PC-9 (cell line): Measurements from ENCODE around the gene MCU. TPM values are rescaled to one million over a fixed set of nuclear protein-coding genes. Genes with fewer than 3 reads are reported as not detected.

Source experiments
- BruUV-seq: library from RNA; stranded (reverse); fragments of 400-500 nt; replicated peaks from 2 replicates; lab custom pipeline; 2021; lab: Mats Ljungman, UMichigan
- CTCF ChIA-PET: fragments of 300-600 bp; sonication (Branson Sonifier 250); formaldehyde crosslinking; loops from one replicate; lab custom pipeline; 2022; ENCODE audit warnings: antibody characterized with exemption; lab: Charles Lee
- POLR2A ChIA-PET: fragments of 300-600 bp; sonication (Branson Sonifier 250); formaldehyde crosslinking; loops from one replicate; lab custom pipeline; 2022; ENCODE audit warnings: antibody characterized with exemption; ENCODE audit not compliant: unreplicated experiment; lab: Charles Lee
- DNase-seq, 2 experiments: peaks; one replicate each; pipeline versions ENCODE4 v3.0.0 to v3.0.0-alpha.2; 2015 to 2022; ENCODE audit warnings: mixed read lengths in 1 of 2
- H2AFZ ChIP-seq: fragments of 200-600 bp; sonication (generic); 2 replicates; pipeline ENCODE4 v1.8.1; 2017; ENCODE audit warnings: antibody characterized with exemption
- H3F3A ChIP-seq: fragments of 200-600 bp; sonication (generic); 2 replicates; pipeline ENCODE4 v1.8.1; 2017; ENCODE audit warnings: antibody characterized with exemption, mild to moderate bottlenecking, low read depth; ENCODE audit not compliant: insufficient read depth
- H3K27ac ChIP-seq: fragments of 200-600 bp; sonication (generic); 2 replicates; pipeline ENCODE4 v1.6.1; 2016; ENCODE audit warnings: mixed run types
- H3K27me3 ChIP-seq: fragments of 200-600 bp; sonication (generic); 2 replicates; pipeline ENCODE4 v1.6.1; 2016; ENCODE audit warnings: low read depth, mixed run types; ENCODE audit not compliant: insufficient read depth
- H3K36me3 ChIP-seq: fragments of 200-600 bp; sonication (generic); 2 replicates; pipeline ENCODE4 v1.6.1; 2016; ENCODE audit warnings: low read depth, mixed run types
- H3K4me1 ChIP-seq: fragments of 200-600 bp; sonication (generic); replicated peaks from 2 replicates; pipeline ENCODE4 v1.6.1; 2016; ENCODE audit warnings: mixed run types; ENCODE audit not compliant: insufficient read depth
- H3K4me2 ChIP-seq: fragments of 200-600 bp; sonication (generic); 2 replicates; pipeline ENCODE4 v1.6.1; 2017; ENCODE audit warnings: mixed run types
- H3K4me3 ChIP-seq: fragments of 200-600 bp; sonication (generic); 2 replicates; pipeline ENCODE4 v1.6.1; 2016; ENCODE audit warnings: mixed run types
- H3K79me2 ChIP-seq: fragments of 200-600 bp; sonication (generic); 2 replicates; pipeline ENCODE4 v1.6.1; 2017; ENCODE audit warnings: low read depth, mixed run types
- H3K9me2 ChIP-seq: fragments of 200-600 bp; sonication (generic); 2 replicates; pipeline ENCODE4 v1.8.1; 2017; ENCODE audit warnings: mild to moderate bottlenecking; ENCODE audit not compliant: insufficient read depth
- H3K9me3 ChIP-seq: fragments of 200-600 bp; sonication (generic); 2 replicates; pipeline ENCODE4 v1.8.1; 2016; ENCODE audit warnings: low read depth; ENCODE audit not compliant: insufficient read depth
- H4K20me1 ChIP-seq: fragments of 200-600 bp; sonication (generic); 2 replicates; pipeline ENCODE4 v1.8.1; 2017; ENCODE audit not compliant: insufficient read depth
- EZH2 ChIP-seq: fragments of 200-600 bp; sonication (generic); IDR thresholded peaks from 2 replicates; pipeline ENCODE4 v1.8.0; 2017; ENCODE audit warnings: antibody characterized with exemption, low read depth
- intact Hi-C: fragments of 100-400 bp; cut with micrococcal nuclease; formaldehyde crosslinking; loops from one replicate; pipeline ENCODE4 v1.10.0; 2022; ENCODE audit not compliant: unreplicated experiment
- total RNA-seq: library from RNA; stranded (reverse); gene quantifications from 2 replicates; pipeline ENCODE4 v1.2.3, GENCODE V29; 2021
- TF ChIP-seq, protein P1 (sequence below): fragments of 200-600 bp; sonication (generic); conservative IDR thresholded peaks from 2 replicates; pipeline ENCODE4 v1.6.1; 2017; ENCODE audit warnings: mixed run types, antibody characterized with exemption, mild to moderate bottlenecking, moderate library complexity

Gene MCU
- total RNA-seq, 1 experiment from 2014 or later: 59.5 TPM

DNA sequence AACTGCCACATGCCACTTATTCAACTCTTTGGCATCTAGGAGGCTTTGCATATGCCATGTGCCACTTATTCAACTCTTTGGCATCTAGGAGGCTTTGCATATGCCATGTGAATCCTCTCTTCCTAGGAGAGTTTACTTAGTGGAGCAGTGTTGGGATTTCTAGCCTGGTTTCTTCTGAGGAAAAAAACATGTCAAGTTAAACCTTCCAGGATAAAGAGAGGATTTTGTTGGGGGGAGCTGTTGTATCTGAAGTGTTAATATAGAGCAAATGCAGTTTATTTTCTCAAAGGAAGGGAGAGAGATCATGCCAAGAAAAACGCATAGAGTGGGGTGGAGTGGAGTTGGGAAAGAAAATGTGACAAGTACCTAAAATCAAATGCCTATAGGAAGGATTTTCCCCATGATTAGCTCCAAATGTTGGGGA, 91.5 kb downstream of the MCU start:
- Histone ChIP-seq H3K36me3 (0 out of 2 replicates have a peak, but pooled peaks cover 5% of the 10 kb centered on the region), H3F3A (peaks cover 38% of the 10 kb centered on the region; the same call in 1 of the 2 replicates), H2AFZ (no peak overlapping the region), H4K20me1 (no peaks in the 10 kb centered on the region; the same call in 1 of the 2 replicates), H3K27me3 (no peaks in the 10 kb centered on the region), H3K27ac (no peak overlapping the region), H3K9me3 (0 out of 2 replicates have a peak, but pooled peaks cover 4% of the 10 kb centered on the region), H3K4me3 (no peak overlapping the region), H3K4me1 (peaks cover 28% of the 10 kb centered on the region), H3K4me2 (no peak overlapping the region), H3K9me2 (no peaks in the 10 kb centered on the region), H3K79me2 (peaks cover 44% of the 10 kb centered on the region)
- TF ChIP-seq EZH2: no peak
- TF ChIP-seq, protein P1, sequence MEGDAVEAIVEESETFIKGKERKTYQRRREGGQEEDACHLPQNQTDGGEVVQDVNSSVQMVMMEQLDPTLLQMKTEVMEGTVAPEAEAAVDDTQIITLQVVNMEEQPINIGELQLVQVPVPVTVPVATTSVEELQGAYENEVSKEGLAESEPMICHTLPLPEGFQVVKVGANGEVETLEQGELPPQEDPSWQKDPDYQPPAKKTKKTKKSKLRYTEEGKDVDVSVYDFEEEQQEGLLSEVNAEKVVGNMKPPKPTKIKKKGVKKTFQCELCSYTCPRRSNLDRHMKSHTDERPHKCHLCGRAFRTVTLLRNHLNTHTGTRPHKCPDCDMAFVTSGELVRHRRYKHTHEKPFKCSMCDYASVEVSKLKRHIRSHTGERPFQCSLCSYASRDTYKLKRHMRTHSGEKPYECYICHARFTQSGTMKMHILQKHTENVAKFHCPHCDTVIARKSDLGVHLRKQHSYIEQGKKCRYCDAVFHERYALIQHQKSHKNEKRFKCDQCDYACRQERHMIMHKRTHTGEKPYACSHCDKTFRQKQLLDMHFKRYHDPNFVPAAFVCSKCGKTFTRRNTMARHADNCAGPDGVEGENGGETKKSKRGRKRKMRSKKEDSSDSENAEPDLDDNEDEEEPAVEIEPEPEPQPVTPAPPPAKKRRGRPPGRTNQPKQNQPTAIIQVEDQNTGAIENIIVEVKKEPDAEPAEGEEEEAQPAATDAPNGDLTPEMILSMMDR: no peak
- DNase-seq: peak in 1 of 2 experiments; percentile 60
- POLR2A ChIA-PET: interaction anchor here (0.5 kb wide), 1 partner anchor 43 kb away, joined by 4 read pairs; no protein-coding TSS in a partner anchor
- intact Hi-C loops: loop anchor here (5.0 to 10.0 kb wide), 2 partner anchors 49 to 89 kb away; partner anchors contain the start of gene MCU
- CTCF ChIA-PET: no interaction called here
- no TSS peak for BruUV-seq

DNA sequence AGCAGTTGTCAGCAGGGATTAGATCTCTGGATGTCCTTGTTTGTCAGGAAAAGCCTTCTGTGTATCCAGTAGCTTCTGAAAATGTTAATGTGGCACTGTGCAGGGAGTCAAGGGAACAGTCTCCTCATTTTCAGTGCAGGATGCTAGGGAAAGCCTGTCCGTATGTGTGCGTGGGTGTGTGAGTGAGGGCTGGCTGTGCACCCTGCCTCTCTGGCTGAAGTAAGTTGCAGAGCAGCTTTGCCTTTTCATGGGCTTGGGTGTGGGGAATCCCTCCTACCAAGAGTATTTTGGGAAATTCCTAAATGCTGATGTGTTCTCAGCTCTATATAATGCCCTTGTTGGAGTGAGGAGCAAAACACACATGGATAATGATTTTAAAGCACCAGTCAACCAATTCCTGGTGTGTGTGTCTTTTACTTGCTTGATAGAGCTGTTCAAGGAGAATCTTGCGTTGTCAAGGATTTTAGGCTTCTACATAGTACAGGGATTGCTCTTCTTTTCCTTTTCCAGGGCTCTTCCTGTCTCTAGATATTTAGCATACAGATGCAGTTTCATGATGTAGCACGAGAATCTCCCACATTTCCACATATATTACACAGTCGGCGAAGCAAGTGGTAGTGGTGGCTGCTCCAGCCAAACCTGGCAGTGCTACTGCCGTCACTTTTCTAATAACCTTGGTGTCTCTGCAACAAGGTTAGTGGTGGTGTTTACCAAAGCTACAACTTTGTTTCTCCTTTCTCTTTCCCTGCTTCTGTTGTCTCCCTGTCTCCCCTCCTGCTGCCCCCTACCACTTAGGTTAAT, 92.8 kb downstream of the MCU start:
- H3K9me2 ChIP-seq: no peaks in the 10 kb centered on the region
- H4K20me1 ChIP-seq: no peaks in the 10 kb centered on the region; the same call in 1 of the 2 replicates
- H3K4me2 ChIP-seq: peak overlapping the region; percentile 37
- BruUV-seq: TSS peak; percentile 69
- H3K79me2 ChIP-seq: peaks cover 44% of the 10 kb centered on the region
- POLR2A ChIA-PET: interaction anchor here (0.5 to 0.7 kb wide), 6 partner anchors 22 to 921 kb away, joined by 3 to 5 read pairs (median 3); no protein-coding TSS in a partner anchor
- H3K9me3 ChIP-seq: 0 out of 2 replicates have a peak, but pooled peaks cover 1% of the 10 kb centered on the region
- intact Hi-C loops: loop anchor here (1.0 to 10.0 kb wide), 3 partner anchors 20 to 90 kb away; partner anchors contain the start of gene MCU
- CTCF ChIA-PET: interaction anchor here (0.6 kb wide), 2 partner anchors 90 to 97 kb away, joined by 3 to 5 read pairs; no protein-coding TSS in a partner anchor
- H3K4me1 ChIP-seq: peaks cover 28% of the 10 kb centered on the region
- DNase-seq: peak; percentile 77 to 88
- H3F3A ChIP-seq: peaks cover 34% of the 10 kb centered on the region; the same call in 1 of the 2 replicates
- no peaks in the 10 kb centered on the region for H3K27me3 ChIP-seq
- no peak overlapping the region for H3K4me3 ChIP-seq
- H2AFZ ChIP-seq: no peak overlapping the region
- TF ChIP-seq EZH2: no peak
- TF ChIP-seq, protein P1: no peak
- peak overlapping the region; percentile 11; the same call in 1 of the 2 replicates for H3K27ac ChIP-seq
- 0 out of 2 replicates have a peak, but pooled peaks cover 5% of the 10 kb centered on the region for H3K36me3 ChIP-seq

DNA sequence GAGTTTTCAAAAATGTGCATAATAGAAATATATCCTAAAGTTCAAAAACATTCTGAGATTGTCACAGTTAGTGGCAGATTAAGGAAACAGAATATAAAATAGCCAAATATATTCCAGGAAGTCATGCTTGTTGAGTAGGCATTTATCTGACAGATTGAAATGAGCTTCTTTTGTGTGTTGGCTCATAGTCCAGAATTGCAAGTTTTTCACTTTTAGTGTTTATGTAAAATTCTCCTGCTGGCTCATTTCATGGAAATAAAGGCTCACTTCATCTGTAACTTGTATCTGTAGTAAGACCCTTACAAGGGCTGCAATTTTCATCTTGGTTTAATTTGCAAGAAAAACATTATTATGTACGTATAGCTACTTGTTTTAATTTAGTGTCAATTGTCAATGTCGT, 93.5 kb downstream of the MCU start:
- Histone ChIP-seq H3K27me3 (no peaks in the 10 kb centered on the region), H3K4me1 (peaks cover 28% of the 10 kb centered on the region), H3K4me3 (no peak overlapping the region), H3K4me2 (peak overlapping the region; percentile 37; the same call in 1 of the 2 replicates), H3K9me3 (no peaks in the 10 kb centered on the region), H3K9me2 (no peaks in the 10 kb centered on the region), H4K20me1 (no peaks in the 10 kb centered on the region; the same call in 1 of the 2 replicates), H3K79me2 (peaks cover 44% of the 10 kb centered on the region), H3K36me3 (0 out of 2 replicates have a peak, but pooled peaks cover 5% of the 10 kb centered on the region), H3F3A (peaks cover 33% of the 10 kb centered on the region; the same call in 1 of the 2 replicates), H3K27ac (0 out of 2 replicates have a peak overlapping the region, but pooled peaks have one; percentile 11), H2AFZ (no peak overlapping the region)
- TF ChIP-seq EZH2: no peak
- TF ChIP-seq, protein P1: no peak
- CTCF ChIA-PET: interaction anchor here (0.6 kb wide), 1 partner anchor 90 kb away, joined by 3 read pairs; no protein-coding TSS in a partner anchor
- no TSS peak for BruUV-seq
- POLR2A ChIA-PET: interaction anchor here (0.5 to 0.6 kb wide), 4 partner anchors 21 to 219 kb away, joined by 3 to 6 read pairs (median 4); no protein-coding TSS in a partner anchor
- intact Hi-C loops: loop anchor here (10.0 kb wide), 1 partner anchor 91 kb away; the partner anchor contains the start of gene MCU
- DNase-seq: no peak
